GM18502 (cell line): ENCODE measurements around the gene EPG5.
"Not testable (repeated sequence)": the region's sequence is repeated elsewhere in the genome, so short reads cannot be mapped to it uniquely, and the experiment has no call there.

Source experiments
- ATAC-seq: cut with Tn5 transposase; IDR thresholded peaks from one replicate; pipeline ENCODE4 v1.9.1; 2021; ENCODE audit warnings: mild to moderate bottlenecking; ENCODE audit not compliant: unreplicated experiment, poor library complexity

Gene EPG5

GRCh38 chr18:45967007-45967706 is at the start of gene EPG5:
Gene EPG5 (minus strand): TSS chr18:45967329. CDS start chr18:45967239, 90 bp downstream.
- ATAC-seq, result peak; percentile 97

GRCh38 chr18:46013484-46014189 is 46.5 kb upstream of the EPG5 start:
- peak; percentile 89 for ATAC-seq

GRCh38 chr18:46010676-46011075 is 43.5 kb upstream of the EPG5 start:
- no peak for ATAC-seq

GRCh38 chr18:46010050-46010449 is 42.9 kb upstream of the EPG5 start:
- no peak for ATAC-seq

GRCh38 chr18:46009125-46009840 is 42.2 kb upstream of the EPG5 start:
- no peak for ATAC-seq

- no peak for ATAC-seq
Observed at GRCh38 chr18:46008531-46008930, 41.4 kb upstream of the EPG5 start.

- ATAC-seq, result no peak
Observed at GRCh38 chr18:46007165-46007564, 40.0 kb upstream of the EPG5 start.

- no peak for ATAC-seq
Observed at GRCh38 chr18:46002934-46003333, 35.8 kb upstream of the EPG5 start.

GRCh38 chr18:46001892-46002291 is 34.8 kb upstream of the EPG5 start:
- no peak for ATAC-seq

- no peak for ATAC-seq
Observed at GRCh38 chr18:46001074-46001473, 33.9 kb upstream of the EPG5 start.

GRCh38 chr18:45999536-45999935 is 32.4 kb upstream of the EPG5 start:
- ATAC-seq, result no peak

GRCh38 chr18:45998244-45998643 is 31.1 kb upstream of the EPG5 start:
- ATAC-seq, result no peak

GRCh38 chr18:45997700-45998151 is 30.6 kb upstream of the EPG5 start:
- peak; percentile 58 for ATAC-seq

- no peak for ATAC-seq
Observed at GRCh38 chr18:45995461-45995860, 28.3 kb upstream of the EPG5 start.

GRCh38 chr18:45993438-45993837 is 26.3 kb upstream of the EPG5 start:
- no peak for ATAC-seq

GRCh38 chr18:45992527-45992926 is 25.4 kb upstream of the EPG5 start:
- not testable (repeated sequence) for ATAC-seq

GRCh38 chr18:45991788-45992187 is 24.7 kb upstream of the EPG5 start:
- ATAC-seq, result no peak

- ATAC-seq, result no peak
Observed at GRCh38 chr18:45984546-45985235, 17.6 kb upstream of the EPG5 start.

- ATAC-seq, result no peak
Observed at GRCh38 chr18:45981821-45982220, 14.7 kb upstream of the EPG5 start.

GRCh38 chr18:45980229-45980628 is 13.1 kb upstream of the EPG5 start:
- ATAC-seq, result no peak

- no peak for ATAC-seq
Observed at GRCh38 chr18:45978084-45978483, 11.0 kb upstream of the EPG5 start.
